Upper lobe of left lung (tissue), 6 donors: ENCODE data around the gene LTO1. TPM values are rescaled to one million over a fixed set of nuclear protein-coding genes. Genes with fewer than 3 reads are reported as not detected.
"Not testable (repeated sequence)": the region's sequence is repeated elsewhere in the genome, so short reads cannot be mapped to it uniquely, and the experiment has no call there.

Experiments
- ATAC-seq, 2 donors: fragments of 200-7000 bp; cut with Tn5 transposase; one replicate each; pipeline ENCODE4 v1.9.1; 2022; ENCODE audit warnings: mild to moderate bottlenecking in 2 of 2, moderate library complexity in 2 of 2; ENCODE audit not compliant: low FRiP score in 2 of 2
- DNase-seq, 2 donors: peaks; one replicate each; pipeline ENCODE4 v3.0.0-alpha.2; 2019 to 2020
- H3K27ac ChIP-seq, 4 donors: fragments of 200-600 bp; sonication (generic); one replicate each; pipeline ENCODE4 v1.5.1; 2016 to 2019
- H3K27me3 ChIP-seq, 4 donors: fragments of 200-600 bp; sonication (generic); one replicate each; pipeline ENCODE4 v1.5.1; 2017 to 2019
- H3K36me3 ChIP-seq, 4 donors: fragments of 200-600 bp; sonication (generic); one replicate each; pipeline ENCODE4 v1.5.1; 2016 to 2019
- H3K4me1 ChIP-seq, 4 donors: fragments of 200-600 bp; sonication (generic); one replicate each; pipeline ENCODE4 v1.5.1; 2018 to 2019
- H3K4me3 ChIP-seq, 4 donors: fragments of 200-600 bp; sonication (generic); one replicate each; pipeline ENCODE4 v1.5.1; 2017 to 2019; ENCODE audit warnings: mild to moderate bottlenecking in 2 of 4, moderate library complexity in 1 of 4
- H3K9me3 ChIP-seq, 4 donors: fragments of 200-600 bp; sonication (generic); one replicate each; pipeline ENCODE4 v1.5.1; 2018 to 2019
- CTCF ChIP-seq, 6 experiments: fragments of 450-650 bp in 4 of 6; fragments of 200-600 bp in 2 of 6; sonication (generic) in 2 of 6; IDR thresholded peaks; one replicate each; pipeline ENCODE4 v1.5.1; 2016 to 2019; ENCODE audit warnings: antibody characterized with exemption in 6 of 6
- EP300 ChIP-seq, 4 donors: sonication (generic); formaldehyde crosslinking; IDR thresholded peaks; one replicate each; pipeline ENCODE4 v1.5.1; 2017; ENCODE audit warnings: antibody characterized with exemption in 4 of 4, control low read depth in 2 of 4
- POLR2A ChIP-seq, 4 donors: fragments of 450-650 bp; IDR thresholded peaks; one replicate each; pipeline ENCODE4 v1.5.1; 2016 to 2017; ENCODE audit warnings: antibody characterized with exemption in 4 of 4, mild to moderate bottlenecking in 2 of 4
- POLR2AphosphoS5 ChIP-seq, 2 donors: sonication (generic); formaldehyde crosslinking; IDR thresholded peaks; one replicate each; pipeline ENCODE4 v1.5.1; 2017; ENCODE audit warnings: antibody characterized with exemption in 2 of 2
- WGBS, 2 donors: methylation state at CpG; one replicate each; pipeline ENCODE4 v1.1.5; 2017 to 2018; 5-methylcytosine and 5-hydroxymethylcytosine counted together
- total RNA-seq, 6 donors: library from RNA; depleted of rRNA in 4 of 6; stranded (reverse); fragments of >200 nt in 4 of 6; gene quantifications; one replicate each; pipeline versions ENCODE4 v1.1.0 to v1.2.1, GENCODE V29; 2016 to 2021
- donor health status: DM: no; HTN: no; CAD: no; lungs with moderate emphysema.
- donor health status: DM: no; HTN: yes; CAD: no; lungs with severe emphysema.

LTO1 gene
- total RNA-seq, 6 donors from 2014 or later, result 18.5 to 68.1 (median 28.3) TPM

GRCh38 chr11:69698362-69698761 is 23.2 kb upstream of the LTO1 start:
- no peaks in the 10 kb centered on the region for H3K9me3 ChIP-seq
- H3K36me3 ChIP-seq, result no peaks in the 10 kb centered on the region
- no peak for ATAC-seq
- H3K27me3 ChIP-seq, result peaks cover 0 to 17% (median 9%) of the 10 kb centered on the region in 4 donors
- no peak for DNase-seq
- TF ChIP-seq POLR2AphosphoS5 (IDR thresholded peaks at IDR 0.05), result no peak
- no peak for TF ChIP-seq CTCF (IDR thresholded peaks at IDR 0.05)
- TF ChIP-seq EP300 (IDR thresholded peaks at IDR 0.05), result no peak
- no peak for TF ChIP-seq POLR2A (IDR thresholded peaks at IDR 0.05)
- H3K4me1 ChIP-seq, result peaks cover 0 to 24% (median 7%) of the 10 kb centered on the region in 4 donors
- 85 to 96% methylated on average over 1 to 2 of the region's 2 CpGs for WGBS, 2 donors
- H3K27ac ChIP-seq, result no peak overlapping the region
- H3K4me3 ChIP-seq, result no peak overlapping the region

GRCh38 chr11:69697861-69698260 is 22.7 kb upstream of the LTO1 start:
- Histone ChIP-seq H3K4me3 (no peak overlapping the region), H3K9me3 (no peaks in the 10 kb centered on the region), H3K27ac (no peak overlapping the region), H3K36me3 (no peaks in the 10 kb centered on the region), H3K4me1 (peaks cover 0 to 19% (median 5%) of the 10 kb centered on the region in 4 donors), H3K27me3 (peaks cover 0 to 12% (median 4%) of the 10 kb centered on the region in 4 donors)
- no peak for TF ChIP-seq CTCF (IDR thresholded peaks at IDR 0.05)
- TF ChIP-seq POLR2A (IDR thresholded peaks at IDR 0.05), result no peak
- no peak for TF ChIP-seq POLR2AphosphoS5 (IDR thresholded peaks at IDR 0.05)
- ATAC-seq (no peak), DNase-seq (no peak)
- 79 to 85% methylated on average over 9 to 10 of the region's 10 CpGs for WGBS, 2 donors

GRCh38 chr11:69697469-69697843 is 22.3 kb upstream of the LTO1 start:
- H3K4me3 ChIP-seq, result no peak overlapping the region
- H3K36me3 ChIP-seq, result no peaks in the 10 kb centered on the region
- DNase-seq (no peak), ATAC-seq (no peak)
- 89 to 91% methylated on average over 7 to 8 of the region's 8 CpGs for WGBS, 2 donors
- TF ChIP-seq EP300 (IDR thresholded peaks at IDR 0.05), result no peak
- no peak for TF ChIP-seq POLR2AphosphoS5 (IDR thresholded peaks at IDR 0.05)
- no peak for TF ChIP-seq POLR2A (IDR thresholded peaks at IDR 0.05)
- TF ChIP-seq CTCF (IDR thresholded peaks at IDR 0.05), result no peak
- H3K4me1 ChIP-seq, result peaks cover 0 to 17% (median 5%) of the 10 kb centered on the region in 4 donors
- no peak overlapping the region for H3K27ac ChIP-seq
- no peaks in the 10 kb centered on the region for H3K9me3 ChIP-seq
- H3K27me3 ChIP-seq, result peaks cover 0 to 8% (median 3%) of the 10 kb centered on the region in 4 donors

- H3K27me3 ChIP-seq, result peaks cover 0 to 4% (median under 1%) of the 10 kb centered on the region in 4 donors
These were observed 21.8 kb upstream of the LTO1 start for GRCh38 chr11:69696749-69697468.

GRCh38 chr11:69695995-69696394 is 20.8 kb upstream of the LTO1 start:
- H3K4me1 ChIP-seq, H3K27me3 ChIP-seq, H3K4me3 ChIP-seq, ATAC-seq, DNase-seq, H3K9me3 ChIP-seq, H3K27ac ChIP-seq, H3K36me3 ChIP-seq: not testable (repeated sequence)
- WGBS, 2 donors, result 79 to 92% methylated on average over 5 to 6 of the region's 6 CpGs

More at GRCh38 chr11:69696749-69697468, 21.8 kb upstream of the LTO1 start:
- no peak for ATAC-seq
- H3K36me3 ChIP-seq, result no peaks in the 10 kb centered on the region
- no peaks in the 10 kb centered on the region for H3K9me3 ChIP-seq
- no peak overlapping the region for H3K4me3 ChIP-seq
- TF ChIP-seq CTCF (IDR thresholded peaks at IDR 0.05) (no peak), POLR2A (IDR thresholded peaks at IDR 0.05) (no peak), EP300 (IDR thresholded peaks at IDR 0.05) (no peak), POLR2AphosphoS5 (IDR thresholded peaks at IDR 0.05) (no peak)
- H3K4me1 ChIP-seq, result peaks cover 0 to 11% (median 5%) of the 10 kb centered on the region in 4 donors
- no peak overlapping the region for H3K27ac ChIP-seq
- 62 to 82% methylated on average over 11 to 15 of the region's 15 CpGs for WGBS, 2 donors
- peak in 1 of 2 donors; percentile 24 for DNase-seq
